Motor neuron (in vitro differentiated cells): ENCODE measurements around the gene MAFG. TPM values are rescaled to one million over a fixed set of nuclear protein-coding genes. Genes with fewer than 3 reads are reported as not detected.

Source experiments
- ATAC-seq, 8 experiments: fragments of 200-7000 bp; cut with Tn5 transposase; replicated peaks in 6 of 8; 2 replicates each; pipeline ENCODE4 v1.8.0; 2021; ENCODE audit warnings: mild to moderate bottlenecking in 8 of 8, moderate library complexity in 8 of 8
- H3K27ac ChIP-seq, 2 donors: fragments of 250-450 bp; sonication (Bioruptor Pico); 2 replicates each; pipeline ENCODE4 v1.9.0; 2021; ENCODE audit warnings: antibody characterized with exemption in 2 of 2, mild to moderate bottlenecking in 2 of 2, moderate library complexity in 1 of 2
- H3K4me1 ChIP-seq, 2 donors: fragments of 250-450 bp; sonication (Bioruptor Pico); replicated peaks in 1 of 2; 2 replicates each; pipeline ENCODE4 v1.6.1; 2021; ENCODE audit warnings: antibody characterized with exemption in 2 of 2, mild to moderate bottlenecking in 2 of 2, moderate library complexity in 1 of 2
- H3K4me3 ChIP-seq, 5 donors: fragments of 250-450 bp; sonication (Bioruptor Pico); 2 replicates each; pipeline ENCODE4 v1.9.0; 2021; ENCODE audit warnings: antibody characterized with exemption in 5 of 5, mild to moderate bottlenecking in 5 of 5, moderate library complexity in 4 of 5
- WGBS, 10 experiments: fragments of 450-650 bp; shearing (Covaris generic); methylation state at CpG; one replicate each; pipeline ENCODE4 v1.0.0; 2022; 5-methylcytosine and 5-hydroxymethylcytosine counted together
- in situ Hi-C, 9 experiments: fragments of 400-800 bp; cut with MboI; loops; one replicate each; pipeline ENCODE4 v1.15.0; 2021; ENCODE audit warnings: low sequenced_read_pairs in 9 of 9, low pct_unique_long_range_greater_than_20kb in 2 of 9; ENCODE audit not compliant: unreplicated experiment in 9 of 9
- total RNA-seq, 8 experiments: library from RNA; unstranded; fragments of 300-600 nt; gene quantifications; 2 replicates each; pipeline versions ENCODE4 v1.2.3 to v1.2.4, GENCODE V29; 2022

The MAFG gene
- total RNA-seq, 8 experiments from 2014 or later, result 6.6 to 23.9 (median 15.4) TPM

GRCh38 chr17:81904600-81905423 is 22.7 kb downstream of the MAFG start:
- in situ Hi-C loops, result no loop called here
- H3K27ac ChIP-seq, result no peak overlapping the region
- H3K4me1 ChIP-seq, result peaks cover 5 to 6% of the 10 kb centered on the region in 2 donors
- WGBS, 10 experiments, result 80 to 100% (median 80%) methylated on average over 1 to 2 of the region's 28 CpGs; no CpG with 5 or more reads in 7 of the 10 experiments
- no peak for ATAC-seq
- no peak overlapping the region for H3K4me3 ChIP-seq

GRCh38 chr17:81903896-81904599 is 23.5 kb downstream of the MAFG start:
- peaks cover 4% of the 10 kb centered on the region in 2 donors for H3K4me1 ChIP-seq
- ATAC-seq, result no peak
- in situ Hi-C loops, result no loop called here
- H3K27ac ChIP-seq, result no peak overlapping the region
- H3K4me3 ChIP-seq, result no peak overlapping the region
- 87 to 100% (median 90%) methylated on average over 1 to 5 of the region's 24 CpGs; no CpG with 5 or more reads in 5 of the 10 experiments for WGBS, 10 experiments

GRCh38 chr17:81903415-81903831 is 24.1 kb downstream of the MAFG start:
- Histone ChIP-seq H3K27ac (no peak overlapping the region), H3K4me3 (no peak overlapping the region), H3K4me1 (peaks cover 4% of the 10 kb centered on the region in 2 donors)
- WGBS, 10 experiments, result 55 to 100% (median 80%) methylated on average over 1 to 5 of the region's 10 CpGs; no CpG with 5 or more reads in 4 of the 10 experiments
- no peak for ATAC-seq
- in situ Hi-C loops, result no loop called here

DNA sequence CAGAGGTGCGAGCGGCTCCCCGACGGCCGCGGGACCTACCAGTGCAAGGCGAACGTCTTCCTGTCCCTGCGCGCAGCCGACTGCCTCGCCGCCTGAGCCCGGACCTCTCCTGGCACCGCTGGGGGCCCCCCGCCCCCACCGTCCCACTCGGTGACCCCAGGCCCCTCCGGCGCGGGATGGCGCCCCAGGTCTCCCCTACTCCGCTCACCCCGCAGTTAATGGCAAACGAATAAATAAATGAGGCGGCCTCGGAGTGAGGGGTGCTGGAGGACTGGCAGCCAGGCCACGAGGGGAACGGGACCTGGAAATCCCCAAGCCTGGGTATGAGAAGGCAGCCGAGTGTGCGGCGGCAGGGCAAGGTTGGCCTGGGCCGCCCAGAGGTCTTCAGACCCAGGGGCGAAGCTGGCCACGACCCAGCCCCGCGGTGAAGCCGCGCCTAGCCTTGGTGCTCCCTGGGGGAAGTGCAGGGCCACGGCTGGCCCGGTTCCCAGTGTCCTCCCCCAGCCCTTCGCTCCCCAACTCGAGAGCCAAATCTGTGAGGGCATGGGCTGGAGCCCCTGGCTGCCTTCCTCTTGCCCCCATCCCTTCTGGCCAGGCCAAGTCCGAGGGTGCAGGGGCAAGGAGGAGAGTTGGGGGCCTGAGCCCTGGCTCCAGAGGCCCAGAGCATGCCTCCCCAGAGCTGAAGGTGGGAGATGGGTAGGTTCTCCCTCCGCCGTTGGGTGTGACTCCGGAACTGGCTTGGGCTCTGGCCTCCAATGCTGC is 24.7 kb downstream of the MAFG start:
- WGBS, 10 experiments, result 54 to 80% methylated on average over 1 to 3 of the region's 47 CpGs; no CpG with 5 or more reads in 8 of the 10 experiments
- in situ Hi-C loops, result no loop called here
- H3K4me1 ChIP-seq, result peaks cover 4% of the 10 kb centered on the region in 2 donors
- peak in 3 of 8 experiments; percentile 3 to 6 (median 5) for ATAC-seq
- no peak overlapping the region for H3K27ac ChIP-seq
- peak overlapping the region in 2 of 5 donors; percentile 26 to 29 for H3K4me3 ChIP-seq

DNA sequence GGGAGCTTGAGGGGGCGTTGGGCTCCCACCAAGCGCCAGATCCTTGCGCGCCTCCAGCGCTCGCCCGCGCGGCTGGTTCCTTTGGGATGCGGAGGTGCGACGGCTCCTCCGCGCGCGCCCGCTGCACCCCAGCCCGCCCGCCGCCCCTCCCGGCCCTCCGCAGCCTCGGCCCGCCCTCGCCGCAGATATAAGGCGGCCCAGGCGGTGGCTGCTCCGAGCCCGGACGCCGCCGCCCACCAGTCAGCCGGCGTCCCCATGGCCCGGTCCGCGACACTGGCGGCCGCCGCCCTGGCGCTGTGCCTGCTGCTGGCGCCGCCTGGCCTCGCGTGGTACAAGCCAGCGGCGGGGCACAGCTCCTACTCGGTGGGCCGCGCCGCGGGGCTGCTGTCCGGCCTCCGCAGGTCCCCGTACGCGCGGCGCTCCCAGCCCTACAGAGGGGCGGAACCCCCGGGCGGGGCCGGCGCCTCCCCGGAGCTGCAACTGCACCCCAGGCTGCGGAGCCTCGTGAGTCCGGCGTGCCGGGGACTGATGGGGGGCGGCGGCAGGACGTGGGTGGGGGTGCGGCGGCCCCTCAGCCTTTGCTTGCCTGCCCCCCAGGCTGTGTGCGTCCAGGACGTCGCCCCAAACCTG is 25.4 kb downstream of the MAFG start, which contains the start of gene NPB:
Gene NPB, plus strand, starts transcription at position 216 of the 630 bp plus-strand sequence. Its CDS starts 40 bp downstream, at position 256.
- ATAC-seq, result peak; percentile 49 to 78 (median 56)
- in situ Hi-C loops, result no loop called here
- 0 to 27% (median 0%) methylated on average over 1 to 2 of the region's 79 CpGs; no CpG with 5 or more reads in 7 of the 10 experiments for WGBS, 10 experiments
- H3K27ac ChIP-seq, result no peak within 1 kb of the TSS
- peaks cover 4% of the 10 kb centered on the region in 2 donors for H3K4me1 ChIP-seq
- H3K4me3 ChIP-seq, result peak within 1 kb of the TSS; percentile 14 to 29 (median 26)

GRCh38 chr17:81901167-81902022 is 26.1 kb downstream of the MAFG start:
- peak in 4 of 8 experiments; percentile 2 to 22 (median 5) for ATAC-seq
- in situ Hi-C loops, result no loop called here
- Histone ChIP-seq H3K4me1 (peaks cover 4% of the 10 kb centered on the region in 2 donors), H3K4me3 (peak overlapping the region; percentile 14 to 29 (median 26)), H3K27ac (no peak overlapping the region)
- 22 to 100% (median 95%) methylated on average over 2 to 9 of the region's 21 CpGs; no CpG with 5 or more reads in 3 of the 10 experiments for WGBS, 10 experiments

DNA sequence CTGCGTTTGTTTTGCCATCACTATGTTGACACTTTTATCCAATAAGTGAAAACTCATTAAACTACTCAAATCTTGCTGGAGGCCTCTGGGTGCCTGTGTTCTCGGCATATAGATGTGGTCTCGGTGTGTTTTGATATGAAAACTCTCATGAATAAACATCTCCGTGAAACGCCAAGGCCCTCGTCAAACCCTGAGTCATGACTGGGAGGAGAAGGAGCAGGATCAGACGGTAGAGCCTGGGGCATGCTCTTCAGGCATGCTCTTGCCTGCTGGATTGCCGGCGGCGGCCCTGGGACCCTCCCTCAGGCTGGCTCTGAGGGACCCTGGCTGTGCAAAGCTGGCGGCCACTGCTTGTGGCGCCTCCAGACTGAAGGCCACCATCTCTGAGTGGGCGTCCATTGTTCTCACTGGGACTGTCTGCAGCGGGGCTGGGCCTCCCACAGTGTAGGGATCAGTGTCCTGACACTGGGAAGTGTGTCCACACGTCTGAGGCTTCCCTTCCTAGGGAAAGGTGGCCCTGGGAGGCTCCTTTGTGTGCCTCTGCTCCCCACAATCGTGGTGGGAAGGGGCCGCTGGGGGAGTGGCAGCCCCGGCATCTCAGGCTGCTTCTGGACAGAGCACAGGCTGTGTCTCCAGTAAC is 27.2 kb downstream of the MAFG start:
- H3K27ac ChIP-seq, result no peak overlapping the region
- H3K4me3 ChIP-seq, result no peak overlapping the region
- H3K4me1 ChIP-seq, result peaks cover 4% of the 10 kb centered on the region in 2 donors
- in situ Hi-C loops, result no loop called here
- WGBS, 10 experiments, result 50 to 100% (median 79%) methylated on average over 1 to 5 of the region's 18 CpGs; no CpG with 5 or more reads in 2 of the 10 experiments
- peak in 3 of 8 experiments; percentile 2 to 8 (median 3) for ATAC-seq

GRCh38 chr17:81899514-81900166 is 27.9 kb downstream of the MAFG start:
- Histone ChIP-seq H3K27ac (no peak overlapping the region), H3K4me3 (no peak overlapping the region), H3K4me1 (peaks cover 4% of the 10 kb centered on the region in 2 donors)
- in situ Hi-C loops, result no loop called here
- no peak for ATAC-seq
- WGBS, 10 experiments, result 50 to 100% (median 91%) methylated on average over 1 to 6 of the region's 22 CpGs; no CpG with 5 or more reads in 5 of the 10 experiments

GRCh38 chr17:81898885-81899284 is 28.6 kb downstream of the MAFG start:
- ATAC-seq, result no peak
- Histone ChIP-seq H3K4me3 (no peak overlapping the region), H3K4me1 (peaks cover 4% of the 10 kb centered on the region in 2 donors), H3K27ac (no peak overlapping the region)
- WGBS, 10 experiments, result 70 to 100% (median 100%) methylated on average over 1 to 2 of the region's 9 CpGs; no CpG with 5 or more reads in 5 of the 10 experiments
- in situ Hi-C loops, result no loop called here

GRCh38 chr17:81898029-81898866 is 29.3 kb downstream of the MAFG start:
- in situ Hi-C loops, result no loop called here
- no peak overlapping the region for H3K27ac ChIP-seq
- ATAC-seq, result peak; percentile 16 to 69 (median 54)
- WGBS, 10 experiments, result 15 to 100% (median 83%) methylated on average over 1 to 8 of the region's 19 CpGs
- no peak overlapping the region for H3K4me3 ChIP-seq
- peaks cover 4% of the 10 kb centered on the region in 2 donors for H3K4me1 ChIP-seq
